ENCODE results near the gene TNFAIP3. TPM values are rescaled to one million over a fixed set of nuclear protein-coding genes. Genes with fewer than 3 reads are reported as not detected.

TNFAIP3 gene
- total RNA-seq, 1 donor from 2014 or later: 1.8 TPM

GRCh38 chr6:137869549-137870307 lies 2.7 kb downstream of the TNFAIP3 start:
- Mint-ChIP-seq H3K27me3 (ENCODE audit: insufficient read depth, low read depth) (no peaks in the 10 kb centered on the region), H3K4me3 (peak overlapping the region; percentile 9), H3K36me3 (peaks cover 2% of the 10 kb centered on the region), H3K4me1 (peaks cover 43% of the 10 kb centered on the region), H3K9me3 (no peaks in the 10 kb centered on the region), H3K27ac (no peak overlapping the region)
- peaks cover 51% of the 10 kb centered on the region for H3F3A ChIP-seq (ENCODE audit: low read depth)
- peaks cover 11% of the 10 kb centered on the region for H3K79me2 ChIP-seq (ENCODE audit: low read depth)
- H3K4me3 ChIP-seq: no peak overlapping the region
- TF ChIP-seq EZH2 (IDR thresholded peaks at IDR 0.05) (no peak), CTCF (IDR thresholded peaks at IDR 0.05) (no peak), EZH2phosphoT487 (IDR thresholded peaks at IDR 0.05) (no peak)
- no peaks in the 10 kb centered on the region for H3K36me3 ChIP-seq
- H3K9me3 ChIP-seq (ENCODE audit: low read depth): no peaks in the 10 kb centered on the region
- no peak overlapping the region for H2AFZ ChIP-seq (replicated peaks)
- H4K20me1 ChIP-seq (ENCODE audit: low read depth): peaks cover 7% of the 10 kb centered on the region
- H3K4me1 ChIP-seq: peaks cover 71% of the 10 kb centered on the region
- no peak for DNase-seq (ENCODE audit: low spot score)
- peak overlapping the region; percentile 90 for H3K4me2 ChIP-seq
- H3K9ac ChIP-seq: no peak overlapping the region
- no peak overlapping the region for H3K27ac ChIP-seq
- peaks cover 3% of the 10 kb centered on the region for H3K27me3 ChIP-seq

- Histone ChIP-seq H3K27me3 (peaks cover 3% of the 10 kb centered on the region), H3K9ac (no peak overlapping the region), H2AFZ (replicated peaks) (no peak overlapping the region), H3K4me2 (peak overlapping the region; percentile 67), H3K9me3 (ENCODE audit: low read depth) (no peaks in the 10 kb centered on the region), H4K20me1 (ENCODE audit: low read depth) (peaks cover 7% of the 10 kb centered on the region), H3K79me2 (ENCODE audit: low read depth) (peaks cover 11% of the 10 kb centered on the region), H3K4me1 (peaks cover 65% of the 10 kb centered on the region), H3K27ac (no peak overlapping the region), H3K4me3 (peak overlapping the region; percentile 22), H3K36me3 (no peaks in the 10 kb centered on the region), H3F3A (ENCODE audit: low read depth) (peaks cover 47% of the 10 kb centered on the region)
- no peaks in the 10 kb centered on the region for H3K27me3 Mint-ChIP-seq (ENCODE audit: insufficient read depth, low read depth)
- TF ChIP-seq CTCF (IDR thresholded peaks at IDR 0.05) (no peak), EZH2 (IDR thresholded peaks at IDR 0.05) (no peak), EZH2phosphoT487 (IDR thresholded peaks at IDR 0.05) (no peak)
- peaks cover 5% of the 10 kb centered on the region for H3K36me3 Mint-ChIP-seq
- H3K4me1 Mint-ChIP-seq: peaks cover 37% of the 10 kb centered on the region
- no peak overlapping the region for H3K4me3 Mint-ChIP-seq
- H3K27ac Mint-ChIP-seq: no peak overlapping the region
- H3K9me3 Mint-ChIP-seq: no peaks in the 10 kb centered on the region
- DNase-seq (ENCODE audit: low spot score): no peak
Observed at GRCh38 chr6:137870308-137870644, 3.2 kb downstream of the TNFAIP3 start.

GRCh38 chr6:137870744-137871247 lies 3.7 kb downstream of the TNFAIP3 start:
- Histone ChIP-seq H3K4me3 (peak overlapping the region; percentile 22), H3K9ac (no peak overlapping the region), H3K27ac (peak overlapping the region; percentile 15), H3F3A (ENCODE audit: low read depth) (peaks cover 42% of the 10 kb centered on the region), H3K4me2 (peak overlapping the region; percentile 67), H3K36me3 (no peaks in the 10 kb centered on the region), H3K27me3 (peaks cover 3% of the 10 kb centered on the region), H3K9me3 (ENCODE audit: low read depth) (no peaks in the 10 kb centered on the region), H2AFZ (replicated peaks) (no peak overlapping the region), H3K79me2 (ENCODE audit: low read depth) (peaks cover 11% of the 10 kb centered on the region), H4K20me1 (ENCODE audit: low read depth) (peaks cover 7% of the 10 kb centered on the region), H3K4me1 (peaks cover 62% of the 10 kb centered on the region)
- peaks cover 8% of the 10 kb centered on the region for H3K36me3 Mint-ChIP-seq
- H3K4me3 Mint-ChIP-seq: no peak overlapping the region
- H3K4me1 Mint-ChIP-seq: peaks cover 32% of the 10 kb centered on the region
- H3K9me3 Mint-ChIP-seq: no peaks in the 10 kb centered on the region
- DNase-seq (ENCODE audit: low spot score): peak; percentile 65
- no peak overlapping the region for H3K27ac Mint-ChIP-seq
- TF ChIP-seq CTCF (IDR thresholded peaks at IDR 0.05) (peak; percentile 15), EZH2phosphoT487 (IDR thresholded peaks at IDR 0.05) (no peak), EZH2 (IDR thresholded peaks at IDR 0.05) (no peak)
- no peaks in the 10 kb centered on the region for H3K27me3 Mint-ChIP-seq (ENCODE audit: insufficient read depth, low read depth)
